ENCODE measurements around the gene ENKD1.

- TF ChIP-seq EZH2phosphoT487 (IDR thresholded peaks at IDR 0.05; ENCODE audit: low read depth, severe bottlenecking, unreplicated experiment) = no peak
- TF ChIP-seq, protein P1, sequence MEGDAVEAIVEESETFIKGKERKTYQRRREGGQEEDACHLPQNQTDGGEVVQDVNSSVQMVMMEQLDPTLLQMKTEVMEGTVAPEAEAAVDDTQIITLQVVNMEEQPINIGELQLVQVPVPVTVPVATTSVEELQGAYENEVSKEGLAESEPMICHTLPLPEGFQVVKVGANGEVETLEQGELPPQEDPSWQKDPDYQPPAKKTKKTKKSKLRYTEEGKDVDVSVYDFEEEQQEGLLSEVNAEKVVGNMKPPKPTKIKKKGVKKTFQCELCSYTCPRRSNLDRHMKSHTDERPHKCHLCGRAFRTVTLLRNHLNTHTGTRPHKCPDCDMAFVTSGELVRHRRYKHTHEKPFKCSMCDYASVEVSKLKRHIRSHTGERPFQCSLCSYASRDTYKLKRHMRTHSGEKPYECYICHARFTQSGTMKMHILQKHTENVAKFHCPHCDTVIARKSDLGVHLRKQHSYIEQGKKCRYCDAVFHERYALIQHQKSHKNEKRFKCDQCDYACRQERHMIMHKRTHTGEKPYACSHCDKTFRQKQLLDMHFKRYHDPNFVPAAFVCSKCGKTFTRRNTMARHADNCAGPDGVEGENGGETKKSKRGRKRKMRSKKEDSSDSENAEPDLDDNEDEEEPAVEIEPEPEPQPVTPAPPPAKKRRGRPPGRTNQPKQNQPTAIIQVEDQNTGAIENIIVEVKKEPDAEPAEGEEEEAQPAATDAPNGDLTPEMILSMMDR (IDR thresholded peaks at IDR 0.05; ENCODE audit: poor library complexity) = no peak
These were observed 41.8 kb upstream of the ENKD1 start for GRCh38 chr16:67708368-67708771.
